NCI-H2196 treated with DMSO at 0.1 percent for 48 hours (cell line): ENCODE measurements around the gene MMD.
"Not testable (repeated sequence)": the region's sequence is repeated elsewhere in the genome, so short reads cannot be mapped to it uniquely, and the experiment has no call there.

Experiments
- DNase-seq: peaks from one replicate; lab custom pipeline; 2025; ENCODE audit not compliant: unreplicated experiment; lab: John Stamatoyannopoulos, UW

Gene MMD

DNA sequence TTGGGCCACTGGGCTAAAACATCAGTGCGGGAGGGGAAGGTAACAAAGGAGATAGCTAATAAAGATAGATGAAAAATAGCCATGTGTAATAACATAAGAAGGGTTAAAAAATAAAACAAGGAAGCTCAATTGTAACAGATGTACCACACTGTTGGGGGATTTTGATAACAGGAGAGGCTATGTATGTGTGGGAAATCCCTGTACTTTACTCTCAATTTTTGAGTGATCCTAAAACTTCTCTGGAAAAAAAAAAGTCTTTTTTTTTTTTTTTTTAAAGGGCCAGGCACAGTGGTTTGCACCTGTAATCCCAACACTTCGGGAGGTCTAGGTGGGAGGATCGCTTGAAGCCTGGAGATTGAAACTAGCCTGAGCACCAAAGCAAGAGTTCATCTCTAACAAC lies 1.9 kb upstream of the MMD start:
- no peak for DNase-seq

DNA sequence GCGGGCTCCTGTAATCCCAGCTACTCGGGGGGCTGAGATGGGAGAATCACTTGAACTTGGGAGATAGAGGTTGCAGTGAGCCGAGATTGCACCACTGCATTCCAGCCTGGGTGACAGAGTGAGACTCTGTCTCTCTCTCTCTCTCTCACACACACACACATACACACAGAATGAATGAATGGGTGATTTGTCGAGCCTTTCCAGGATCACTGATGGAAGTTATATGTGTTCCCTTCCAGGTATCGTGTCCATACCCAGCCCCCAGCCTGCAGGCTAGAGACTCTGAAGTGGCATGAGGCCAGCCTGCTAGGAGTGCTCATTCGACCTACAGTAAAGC lies 1.2 kb upstream of the MMD start:
- DNase-seq = not testable (repeated sequence)

DNA sequence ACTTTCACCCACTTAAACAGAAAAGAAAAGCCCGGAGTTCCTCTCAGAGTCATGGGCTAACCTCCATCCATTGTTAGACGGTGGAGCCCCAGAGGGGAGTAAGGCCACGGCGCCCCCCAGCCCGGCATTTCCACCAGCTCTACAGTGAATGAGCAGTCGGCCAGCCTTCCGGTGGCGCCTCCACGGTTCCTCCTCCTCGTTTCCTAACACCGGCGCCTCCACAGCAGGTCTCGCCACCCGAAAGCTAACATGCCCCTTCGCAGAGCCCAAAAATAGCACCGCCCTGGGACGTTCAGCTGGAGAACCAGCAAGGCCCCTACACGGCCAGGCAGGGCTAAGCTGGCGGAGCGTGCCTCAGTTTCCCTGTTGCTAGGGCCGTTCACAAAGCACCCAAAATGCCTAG lies 858 bp downstream of the MMD start:
- DNase-seq = no peak

DNA sequence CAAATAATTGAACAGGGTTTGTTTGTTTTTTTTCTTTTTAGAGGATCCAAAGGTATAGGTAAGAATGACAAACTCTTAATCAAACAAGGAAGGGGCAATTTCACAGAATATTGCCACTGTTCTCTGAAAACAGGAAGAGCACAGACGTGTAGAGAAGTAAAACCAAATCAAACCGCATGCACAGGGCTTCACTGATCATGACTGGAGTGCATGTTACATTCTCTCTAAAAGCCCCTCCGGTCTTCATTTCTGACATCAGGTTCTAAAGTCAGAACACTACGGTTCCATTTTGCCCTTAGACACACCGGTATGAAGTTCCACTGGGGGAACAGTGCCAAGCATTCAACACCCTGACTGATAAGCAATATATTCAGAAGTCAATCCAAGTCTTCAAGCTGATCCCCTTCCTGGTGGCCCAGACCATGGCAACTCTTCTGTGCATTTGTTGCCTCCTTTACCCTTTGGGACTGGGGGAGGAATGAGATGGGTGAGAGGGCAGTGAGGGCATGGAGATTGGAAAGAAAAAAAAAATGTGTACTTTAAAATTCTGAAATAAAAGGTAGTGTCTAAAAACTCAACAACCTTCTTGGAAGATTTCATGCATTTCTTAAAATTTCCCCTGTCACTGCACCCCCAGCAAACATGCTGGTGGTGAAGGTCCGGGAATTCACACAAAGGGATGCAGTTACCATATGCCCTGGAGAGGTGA lies 1.4 kb downstream of the MMD start:
- DNase-seq = no peak

DNA sequence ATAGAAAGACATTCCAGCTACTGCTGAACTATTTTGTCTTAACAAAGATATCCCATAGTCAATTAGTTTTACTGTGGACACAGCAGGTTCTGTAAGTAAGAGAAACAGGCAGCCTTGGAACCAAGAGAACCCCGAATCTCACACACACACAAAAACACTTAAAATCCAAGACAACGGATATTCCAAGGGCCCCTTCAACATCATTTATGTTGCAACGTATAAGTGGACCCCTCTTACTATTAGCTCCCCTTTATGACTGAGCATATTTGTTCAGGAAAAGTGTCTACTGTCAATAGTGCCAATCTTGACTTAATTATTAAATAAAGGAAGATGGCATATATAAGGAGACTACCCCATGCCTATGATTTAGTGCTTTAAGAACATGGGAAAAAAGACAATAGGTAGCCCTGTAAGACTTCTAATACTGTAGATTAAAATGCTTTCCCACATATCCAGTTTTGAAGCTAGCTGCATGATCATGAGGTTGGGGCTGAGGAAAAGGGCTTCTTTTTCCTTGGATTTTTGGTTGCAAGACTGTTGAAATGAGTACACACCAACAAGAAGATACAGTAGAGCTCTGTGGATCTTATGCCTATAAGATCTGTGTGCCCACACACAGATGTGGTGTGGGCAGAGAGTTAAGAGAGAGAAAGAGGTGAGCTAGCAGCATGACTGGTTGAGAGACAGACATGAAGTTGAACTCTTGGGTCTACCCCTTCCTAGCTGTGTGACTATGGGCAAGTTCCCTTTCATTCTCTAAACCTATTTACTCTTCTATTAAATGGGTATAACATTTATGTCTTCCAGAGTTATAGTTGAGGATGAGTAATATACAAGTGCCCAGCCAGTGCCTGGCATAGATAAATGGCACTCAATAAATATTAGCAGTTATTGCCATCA lies 3.0 kb downstream of the MMD start:
- DNase-seq = no peak

DNA sequence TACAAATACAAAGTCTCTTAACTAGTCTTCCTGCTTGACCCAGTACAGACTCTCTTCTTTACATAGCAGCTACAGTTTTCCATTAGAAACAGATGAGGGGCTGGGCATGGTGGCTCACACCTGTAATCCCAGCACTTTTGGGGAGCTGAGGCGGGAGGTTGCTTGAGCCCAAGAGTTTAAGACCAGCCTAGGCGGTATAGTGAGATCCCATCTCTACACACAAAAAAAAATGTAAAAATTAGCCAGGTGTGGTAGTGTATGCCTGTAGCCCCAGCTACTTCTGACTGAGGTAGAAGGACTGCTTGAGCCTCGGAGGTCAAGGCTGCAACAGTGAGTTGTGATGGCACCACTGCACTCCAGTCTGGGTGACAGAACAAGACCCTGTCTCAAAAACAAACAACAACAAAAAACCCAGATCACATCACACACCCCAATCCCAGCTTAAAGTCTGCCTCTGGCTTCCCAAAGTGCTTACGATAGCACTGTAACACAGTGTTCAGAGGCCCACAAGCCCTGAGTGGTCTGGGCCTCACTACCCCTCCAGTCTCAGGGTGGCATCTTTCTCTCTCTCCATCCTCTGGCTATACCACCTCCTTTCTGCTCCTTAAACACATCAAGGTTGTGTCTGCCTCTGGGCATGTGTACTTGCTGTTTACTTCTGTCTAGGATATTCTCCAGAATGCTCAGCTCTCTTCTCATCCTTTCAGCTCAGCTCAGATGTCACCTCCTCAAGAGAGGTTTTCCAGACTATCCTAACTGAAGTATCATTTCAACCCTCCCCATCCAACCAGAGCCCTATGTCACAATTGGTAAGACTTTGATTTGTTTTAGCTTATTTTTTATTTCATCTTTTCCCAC lies 4.0 kb downstream of the MMD start:
- DNase-seq = no peak

DNA sequence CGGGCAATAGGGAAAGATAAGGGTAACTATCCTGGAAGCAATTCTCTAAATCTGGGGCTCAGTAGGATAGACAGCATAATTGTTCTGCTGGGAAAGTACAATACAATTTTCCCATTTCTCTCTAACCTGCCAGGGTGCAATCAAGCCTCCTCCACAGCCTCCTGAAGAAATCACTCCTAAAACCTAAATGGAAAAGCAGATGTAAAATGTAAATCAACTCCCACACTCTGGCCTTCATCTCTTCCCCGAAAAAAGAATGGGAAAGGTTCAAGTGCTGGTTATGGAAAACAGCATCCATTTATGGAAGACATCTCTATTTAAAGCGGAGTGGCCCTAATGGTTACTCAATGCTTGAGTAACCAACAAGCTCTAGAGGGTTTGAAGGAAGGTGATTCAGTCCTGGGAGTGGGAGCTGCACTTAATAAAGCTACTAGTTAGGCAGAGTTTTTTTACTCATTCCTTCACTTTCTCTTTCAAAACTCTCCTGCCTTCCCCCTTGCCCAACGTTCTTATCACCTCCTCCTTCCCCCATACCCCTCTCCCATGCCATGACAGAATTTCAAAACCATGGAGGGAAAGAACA lies 5.1 kb downstream of the MMD start:
- DNase-seq = no peak

DNA sequence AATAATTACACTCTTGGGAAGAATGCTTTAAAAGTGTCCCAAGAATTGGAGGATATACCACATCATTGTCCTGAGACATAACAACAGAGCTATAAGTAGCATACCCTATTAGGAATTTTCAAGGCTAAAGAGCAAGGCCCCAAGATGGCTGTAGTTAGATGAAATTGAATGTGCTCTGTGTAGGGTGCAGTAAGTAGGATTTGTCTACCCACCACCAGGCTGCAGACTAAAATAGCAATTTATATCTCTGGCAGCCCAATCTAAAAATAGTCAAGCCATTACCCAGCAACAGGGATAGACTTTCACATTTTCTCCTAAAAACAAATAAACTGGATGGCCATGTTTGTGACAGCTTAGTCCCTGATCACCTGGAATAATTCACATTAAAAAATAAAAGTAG lies 5.6 kb downstream of the MMD start:
- no peak for DNase-seq

DNA sequence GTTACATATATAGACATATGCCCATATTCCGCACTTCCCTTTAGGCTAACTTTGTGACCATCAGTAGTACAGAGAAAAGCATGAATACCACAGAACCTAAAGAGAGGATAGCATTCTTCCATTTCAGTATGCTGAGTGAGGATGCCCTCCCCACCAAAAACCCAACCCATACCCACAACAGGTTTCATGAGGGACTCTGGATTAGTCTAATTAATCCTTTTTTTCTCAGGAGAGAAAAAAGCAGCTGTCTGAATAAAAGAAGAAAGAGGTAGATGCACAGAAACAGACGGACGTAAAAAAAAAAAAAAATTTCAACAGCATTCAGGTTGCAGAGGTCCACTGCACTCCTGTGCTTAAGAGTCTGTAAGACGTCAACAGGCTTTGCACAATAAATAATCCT lies 6.7 kb downstream of the MMD start:
- no peak for DNase-seq

DNA sequence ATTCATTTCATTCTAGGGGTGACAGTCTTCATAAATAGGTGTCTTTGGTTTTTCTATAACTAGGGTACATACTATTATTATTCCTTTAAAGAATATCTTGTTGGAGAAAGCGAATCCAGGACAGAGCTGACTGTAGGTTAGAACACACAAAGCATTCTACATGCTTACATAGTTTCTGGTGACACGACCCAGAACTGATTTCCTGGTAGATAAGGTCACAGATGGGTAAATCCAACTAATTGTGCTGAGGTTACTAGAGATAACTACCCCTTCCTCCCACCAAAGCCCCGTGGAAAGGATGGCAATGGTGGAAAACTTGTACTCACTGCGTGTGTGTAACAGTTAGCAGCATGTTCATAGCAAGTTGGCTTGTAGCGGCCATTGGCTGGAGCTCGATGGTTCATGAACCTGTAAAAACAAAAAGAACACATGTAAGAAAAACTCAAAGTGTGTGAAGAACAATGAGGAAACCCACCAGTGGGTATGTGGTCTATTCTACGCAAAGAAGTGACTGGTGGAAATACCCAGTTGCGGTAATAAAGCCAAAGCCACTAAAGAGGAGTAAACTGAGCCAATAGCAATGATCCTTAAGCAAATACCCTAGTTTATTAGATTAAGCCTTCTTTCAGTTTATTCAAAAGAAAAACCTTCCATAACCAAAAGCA lies 7.7 kb downstream of the MMD start:
- no peak for DNase-seq

DNA sequence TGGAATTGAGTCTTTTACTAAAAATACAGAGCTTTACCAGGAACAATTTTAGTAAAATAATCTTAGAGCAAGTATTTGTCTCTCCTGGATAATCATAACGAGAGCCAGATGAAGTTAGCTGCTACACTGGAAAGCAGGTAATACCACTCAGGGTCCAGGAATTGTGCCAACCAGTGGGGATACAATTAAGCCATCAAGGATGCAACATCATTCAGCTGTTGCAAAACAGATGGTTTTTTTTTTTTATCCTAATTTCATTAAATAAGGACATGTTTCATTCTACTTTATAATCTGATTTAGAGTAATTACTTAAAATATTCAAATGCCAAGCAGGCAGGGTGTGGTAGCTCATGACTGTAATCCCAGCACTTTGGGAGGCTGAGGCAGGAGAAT lies 10.2 kb downstream of the MMD start:
- DNase-seq = no peak

DNA sequence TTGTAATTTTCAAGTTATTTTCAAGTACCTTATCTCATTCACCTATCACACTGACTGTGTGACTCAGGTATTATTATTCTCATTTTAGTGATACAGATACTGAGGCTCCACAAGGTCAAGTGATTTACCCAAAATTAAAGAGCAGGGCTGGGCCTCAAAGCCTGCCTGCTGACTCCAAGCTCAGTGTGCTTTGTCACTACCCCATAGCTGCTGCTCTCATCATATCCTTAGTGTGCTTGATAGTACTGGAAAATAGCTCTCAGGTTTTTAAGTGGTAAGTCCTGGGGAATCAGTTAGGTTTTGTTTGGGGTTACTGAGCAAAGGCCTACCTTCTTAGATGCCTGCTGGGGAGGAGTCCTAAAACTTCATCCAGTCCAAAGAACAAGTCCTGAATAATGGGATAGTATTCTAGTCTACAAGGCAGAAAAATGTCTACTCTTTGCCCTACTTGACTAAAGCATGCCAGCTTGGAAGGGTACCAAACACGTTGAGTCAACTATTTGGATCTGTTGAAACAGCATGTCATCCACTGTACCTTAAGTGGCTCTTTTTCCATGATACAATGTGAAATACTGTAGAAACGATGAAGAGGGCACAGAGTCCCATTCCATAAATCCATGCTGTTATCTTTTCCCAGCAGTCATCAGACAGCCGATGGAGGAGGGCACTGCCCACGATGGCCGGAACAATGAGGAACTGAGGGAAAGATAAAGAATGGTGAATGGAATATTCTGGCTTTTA lies 10.7 kb downstream of the MMD start:
- no peak for DNase-seq

DNA sequence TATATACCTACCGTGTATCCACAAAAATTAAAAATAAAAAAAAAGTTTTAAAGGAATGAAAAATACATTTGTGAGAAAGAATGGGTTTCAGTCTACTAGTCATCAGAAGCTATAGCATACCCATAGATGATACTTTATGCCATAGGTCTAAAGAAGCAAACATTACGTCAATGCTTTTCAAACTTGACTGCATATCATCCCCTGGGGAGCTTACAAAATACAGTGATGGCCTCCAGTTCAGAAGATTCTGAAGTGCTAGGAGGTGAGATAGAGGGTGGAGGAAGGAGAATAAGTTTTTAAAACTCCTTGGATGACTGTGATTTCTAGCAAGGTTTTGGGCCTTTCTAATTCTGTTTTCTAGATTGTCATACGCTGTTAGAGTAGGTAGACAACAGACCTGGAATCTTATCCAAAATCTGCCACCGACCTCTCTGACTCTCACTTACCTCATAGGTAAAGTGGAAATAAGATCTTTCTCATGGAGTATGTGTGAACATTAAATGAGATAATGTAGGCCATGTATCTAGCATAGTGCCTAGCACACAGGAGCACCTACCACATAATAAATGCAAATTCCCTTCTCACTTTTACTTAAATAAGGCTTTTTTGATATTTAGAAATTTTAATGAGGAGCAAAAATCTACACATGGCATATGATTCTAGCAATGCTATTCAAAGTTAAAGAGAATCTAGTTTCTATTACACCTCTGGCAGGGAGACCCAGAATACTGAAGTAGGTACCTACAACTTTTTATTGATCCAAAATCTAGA lies 12.4 kb downstream of the MMD start:
- no peak for DNase-seq

DNA sequence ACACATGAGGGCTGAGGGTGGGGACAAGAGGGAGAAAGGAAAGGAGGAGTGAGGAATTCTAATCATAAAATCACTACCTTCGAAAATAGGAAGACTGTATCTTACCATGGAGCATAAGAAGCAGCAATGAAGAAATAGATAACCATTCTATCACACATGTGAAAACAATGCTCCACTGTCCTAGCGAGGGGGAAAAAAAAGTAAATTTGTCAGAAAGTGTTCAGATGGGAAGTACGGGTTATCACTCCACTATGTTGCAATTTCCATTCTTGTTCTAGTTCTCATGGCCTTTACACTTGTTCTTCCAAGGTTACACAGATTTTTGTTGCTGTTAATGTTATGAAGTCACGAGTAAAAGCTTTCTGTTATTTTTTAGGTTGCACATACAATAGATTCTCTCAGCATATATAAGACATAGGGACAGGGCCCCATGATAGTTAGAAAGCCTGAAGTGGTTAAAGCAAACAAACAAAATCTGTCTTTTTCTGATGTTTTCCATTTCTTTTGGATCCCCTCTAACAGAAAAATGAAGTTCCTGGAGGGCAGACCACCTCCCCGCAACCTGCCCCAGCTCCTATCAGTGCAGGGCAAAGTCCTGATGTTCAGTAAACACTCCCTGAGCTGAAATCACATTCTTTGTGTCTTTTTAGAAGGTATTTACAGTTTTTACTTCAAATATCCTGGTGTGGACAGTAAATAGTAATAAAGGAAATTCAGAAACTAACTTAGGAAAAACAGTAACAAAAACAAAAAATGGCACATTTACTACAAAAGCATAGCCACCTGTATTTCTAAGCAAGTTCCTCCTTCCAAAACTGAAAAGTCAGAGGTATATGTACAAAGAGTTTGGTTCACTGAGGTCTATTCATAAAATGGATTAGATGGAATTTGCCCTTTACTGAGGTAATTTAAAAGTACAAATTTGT lies 13.7 kb downstream of the MMD start:
- DNase-seq = no peak

DNA sequence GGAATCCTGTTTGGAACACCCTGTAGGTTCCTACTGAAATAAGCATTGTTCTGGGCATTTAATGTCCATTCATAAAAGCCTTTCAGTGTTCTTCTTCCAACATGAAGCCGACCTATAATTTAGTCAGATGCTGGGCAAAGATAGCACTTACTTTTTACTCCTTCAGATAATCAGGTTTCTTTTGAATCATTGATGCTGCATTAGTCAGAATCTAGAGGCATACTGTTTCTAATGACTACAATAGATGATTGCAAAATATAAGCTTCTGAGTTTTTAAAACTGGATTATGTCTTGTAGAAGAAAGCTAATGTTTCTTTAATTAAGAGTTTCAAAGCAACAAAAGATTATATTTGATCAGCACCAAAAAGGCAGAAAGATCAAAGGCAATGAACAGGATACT lies 16.0 kb downstream of the MMD start:
- DNase-seq = no peak

DNA sequence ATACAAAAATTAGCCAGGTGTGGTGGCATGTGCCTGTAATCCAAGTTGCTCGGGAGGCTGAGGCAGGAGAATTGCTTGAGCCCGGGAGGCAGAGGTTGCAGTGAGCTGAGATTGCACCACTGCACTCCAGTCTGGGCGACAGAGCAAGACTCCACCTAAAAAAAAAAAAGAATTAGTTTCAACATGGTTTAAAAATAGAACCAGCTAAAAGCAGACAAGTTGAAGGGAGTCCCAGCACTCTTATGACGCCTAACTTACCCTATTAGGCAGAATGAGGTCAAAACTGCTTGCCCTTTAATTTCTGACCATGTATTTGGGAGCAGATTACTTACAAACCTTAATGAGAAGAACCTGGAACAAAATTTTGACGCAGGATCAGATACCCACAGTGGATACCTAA lies 17.4 kb downstream of the MMD start:
- DNase-seq = not testable (repeated sequence)

DNA sequence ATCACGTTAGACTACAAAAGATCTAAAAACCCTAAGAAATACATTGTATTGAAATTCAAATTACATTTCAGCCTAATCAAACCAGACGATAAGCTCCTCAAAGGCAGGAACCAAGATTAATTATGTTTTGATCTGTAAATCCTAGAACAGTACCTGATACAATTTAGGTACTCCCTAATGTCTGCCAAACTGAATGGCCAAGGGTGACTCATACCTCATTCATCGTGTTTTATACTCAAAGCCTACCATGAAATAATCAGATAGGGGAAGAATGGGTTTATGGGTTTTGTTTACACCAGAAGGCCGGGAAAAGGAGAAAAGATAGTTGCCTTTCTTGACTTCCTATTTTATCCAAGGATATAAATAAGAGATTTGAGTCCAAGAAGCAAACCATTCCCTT lies 19.3 kb downstream of the MMD start:
- DNase-seq = no peak

DNA sequence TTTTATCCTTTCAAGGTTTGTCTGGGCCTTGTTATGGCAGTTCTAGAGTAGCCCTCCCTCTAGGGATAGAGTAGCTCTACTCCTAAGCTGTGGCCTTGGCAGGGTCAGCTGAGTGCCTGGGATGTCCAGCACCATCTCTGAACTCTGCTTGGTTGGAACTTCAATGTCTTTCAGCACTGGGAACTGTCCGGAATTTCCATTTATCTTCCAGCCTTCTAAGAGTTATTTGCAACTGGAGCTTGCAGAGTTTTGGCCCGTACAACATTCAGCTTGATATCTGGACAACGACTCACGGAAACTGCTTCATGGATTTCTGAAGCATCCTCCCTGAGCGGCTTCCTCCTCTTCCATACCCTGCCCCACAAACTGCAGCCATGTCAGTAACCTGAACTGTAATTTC lies 22.9 kb downstream of the MMD start:
- DNase-seq = no peak
